ENCODE data around the gene RAB17. TPM values are rescaled to one million over a fixed set of nuclear protein-coding genes. Genes with fewer than 3 reads are reported as not detected.

Gene RAB17
- polyA plus RNA-seq, 1 donor (not counting 4 experiments of a cell fraction or from before 2014, with no cell fraction given), result 2.4 TPM

DNA sequence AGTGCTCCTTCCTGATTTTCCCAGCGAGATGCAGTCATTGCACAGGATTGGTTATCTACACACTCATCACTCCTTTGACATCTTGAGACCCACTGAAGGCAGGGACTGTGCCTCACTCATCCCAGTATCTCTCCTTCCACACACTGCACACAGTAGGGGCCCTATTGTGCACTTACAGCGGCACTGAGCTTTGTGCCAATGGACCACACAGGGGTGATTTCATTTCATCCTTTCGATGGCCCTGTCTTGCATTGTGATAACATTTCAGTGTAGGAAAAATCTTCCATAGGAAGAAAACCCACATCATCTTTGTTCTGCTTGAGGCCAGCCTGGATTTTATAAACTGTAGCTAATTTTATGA lies 25.8 kb upstream of the RAB17 start:
- FAIRE-seq, result no peak
- dilution Hi-C loops (cut with MboI; ENCODE audit: extremely low pct_ligation_motif_present, low sequenced_read_pairs), result no loop called here

DNA sequence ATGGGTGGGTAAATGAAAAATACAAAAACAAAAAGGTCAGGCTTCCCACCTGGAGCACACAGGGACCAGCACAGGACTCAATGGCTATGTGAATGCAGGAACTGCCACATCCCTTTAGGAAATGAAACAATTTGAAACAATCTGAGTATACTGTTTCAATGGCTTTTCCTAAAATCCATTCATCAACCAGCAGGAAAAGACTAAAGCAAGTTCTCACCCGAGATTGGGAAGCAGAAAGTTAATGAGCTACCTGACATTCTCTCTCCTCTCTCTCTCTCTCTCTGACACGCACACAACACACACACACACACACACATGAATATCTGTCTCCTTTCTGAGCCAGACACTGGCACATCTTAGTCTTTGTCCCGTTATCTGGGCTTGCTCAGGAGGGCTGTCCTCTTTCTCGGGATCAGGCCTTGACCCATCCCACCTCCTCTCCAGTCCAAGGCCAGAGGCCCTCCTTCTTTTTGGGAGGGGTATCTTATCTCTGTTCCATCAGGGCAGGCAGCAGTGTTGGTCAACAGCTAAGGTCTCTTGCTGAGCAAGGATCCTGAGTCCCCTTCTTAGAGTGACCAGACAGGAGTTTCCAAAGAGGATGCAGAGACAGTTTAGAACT lies 25.2 kb upstream of the RAB17 start:
- no peaks in the 10 kb centered on the region for H3K79me2 ChIP-seq (ENCODE audit: control insufficient read depth, insufficient read depth, low read length)
- H3K9me1 ChIP-seq (ENCODE audit: control insufficient read depth, extremely low read depth, insufficient read depth, low read length), result no peaks in the 10 kb centered on the region
- no peaks in the 10 kb centered on the region for H3K36me3 ChIP-seq (ENCODE audit: control insufficient read depth in 2 of 2, extremely low read depth in 1 of 2, insufficient read depth in 2 of 2, low read length in 2 of 2)
- dilution Hi-C loops (cut with MboI; ENCODE audit: extremely low pct_ligation_motif_present, low sequenced_read_pairs), result no loop called here
- no peak overlapping the region for H3K4me2 ChIP-seq (ENCODE audit: control insufficient read depth, extremely low read depth, insufficient read depth, low read depth, low read length)
- no peak overlapping the region for H2AFZ ChIP-seq (ENCODE audit: control insufficient read depth, low read length)
- DNase-seq (ENCODE audit: low read depth, low spot score), result no peak
- H3K27me3 ChIP-seq (ENCODE audit: control insufficient read depth, extremely low read depth, insufficient read depth, low read length), result peaks cover 5% of the 10 kb centered on the region
- H3K27ac ChIP-seq (ENCODE audit: control insufficient read depth, insufficient read depth, low read length), result no peak overlapping the region
- H4K20me1 ChIP-seq (ENCODE audit: control insufficient read depth, extremely low read depth, insufficient read depth, low read length), result no peaks in the 10 kb centered on the region
- H3K9ac ChIP-seq (ENCODE audit: control insufficient read depth, extremely low read depth, insufficient read depth, low read length), result no peak overlapping the region
- no peaks in the 10 kb centered on the region for H3K4me1 ChIP-seq (ENCODE audit: control insufficient read depth, extremely low read depth, insufficient read depth, low read length)
- FAIRE-seq, result no peak
- no peak overlapping the region for H3K4me3 ChIP-seq (ENCODE audit: control insufficient read depth in 2 of 3, extremely low read depth in 1 of 3, insufficient read depth in 2 of 3, low read depth in 1 of 3, low read length in 3 of 3)
- H3K9me3 ChIP-seq (ENCODE audit: control insufficient read depth, low read depth, low read length), result no peaks in the 10 kb centered on the region
- no peak for TF ChIP-seq EZH2 (IDR thresholded peaks at IDR 0.05; ENCODE audit: low read length)
- TF ChIP-seq, protein P1, sequence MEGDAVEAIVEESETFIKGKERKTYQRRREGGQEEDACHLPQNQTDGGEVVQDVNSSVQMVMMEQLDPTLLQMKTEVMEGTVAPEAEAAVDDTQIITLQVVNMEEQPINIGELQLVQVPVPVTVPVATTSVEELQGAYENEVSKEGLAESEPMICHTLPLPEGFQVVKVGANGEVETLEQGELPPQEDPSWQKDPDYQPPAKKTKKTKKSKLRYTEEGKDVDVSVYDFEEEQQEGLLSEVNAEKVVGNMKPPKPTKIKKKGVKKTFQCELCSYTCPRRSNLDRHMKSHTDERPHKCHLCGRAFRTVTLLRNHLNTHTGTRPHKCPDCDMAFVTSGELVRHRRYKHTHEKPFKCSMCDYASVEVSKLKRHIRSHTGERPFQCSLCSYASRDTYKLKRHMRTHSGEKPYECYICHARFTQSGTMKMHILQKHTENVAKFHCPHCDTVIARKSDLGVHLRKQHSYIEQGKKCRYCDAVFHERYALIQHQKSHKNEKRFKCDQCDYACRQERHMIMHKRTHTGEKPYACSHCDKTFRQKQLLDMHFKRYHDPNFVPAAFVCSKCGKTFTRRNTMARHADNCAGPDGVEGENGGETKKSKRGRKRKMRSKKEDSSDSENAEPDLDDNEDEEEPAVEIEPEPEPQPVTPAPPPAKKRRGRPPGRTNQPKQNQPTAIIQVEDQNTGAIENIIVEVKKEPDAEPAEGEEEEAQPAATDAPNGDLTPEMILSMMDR (optimal IDR thresholded peaks at IDR 0.05 in 1 of 3, IDR thresholded peaks at IDR 0.05 in 1 of 3, conservative IDR thresholded peaks at IDR 0.05 in 1 of 3; ENCODE audit: extremely low read depth in 1 of 3, insufficient read depth in 2 of 3, low read length in 3 of 3), result no peak

More for the DNA sequence above, 25.8 kb upstream of the RAB17 start:
- Histone ChIP-seq H3K79me2 (ENCODE audit: control insufficient read depth, insufficient read depth, low read length) (no peaks in the 10 kb centered on the region), H2AFZ (ENCODE audit: control insufficient read depth, low read length) (no peak overlapping the region), H3K4me2 (ENCODE audit: control insufficient read depth, extremely low read depth, insufficient read depth, low read depth, low read length) (no peak overlapping the region), H3K27me3 (ENCODE audit: control insufficient read depth, extremely low read depth, insufficient read depth, low read length) (peaks cover 5% of the 10 kb centered on the region), H4K20me1 (ENCODE audit: control insufficient read depth, extremely low read depth, insufficient read depth, low read length) (no peaks in the 10 kb centered on the region), H3K9me3 (ENCODE audit: control insufficient read depth, low read depth, low read length) (no peaks in the 10 kb centered on the region), H3K27ac (ENCODE audit: control insufficient read depth, insufficient read depth, low read length) (no peak overlapping the region), H3K9me1 (ENCODE audit: control insufficient read depth, extremely low read depth, insufficient read depth, low read length) (no peaks in the 10 kb centered on the region), H3K4me3 (ENCODE audit: control insufficient read depth in 2 of 3, extremely low read depth in 1 of 3, insufficient read depth in 2 of 3, low read depth in 1 of 3, low read length in 3 of 3) (no peak overlapping the region), H3K4me1 (ENCODE audit: control insufficient read depth, extremely low read depth, insufficient read depth, low read length) (no peaks in the 10 kb centered on the region), H3K36me3 (ENCODE audit: control insufficient read depth in 2 of 2, extremely low read depth in 1 of 2, insufficient read depth in 2 of 2, low read length in 2 of 2) (no peaks in the 10 kb centered on the region), H3K9ac (ENCODE audit: control insufficient read depth, extremely low read depth, insufficient read depth, low read length) (no peak overlapping the region)
- no peak for DNase-seq (ENCODE audit: low read depth, low spot score)
- no peak for TF ChIP-seq EZH2 (IDR thresholded peaks at IDR 0.05; ENCODE audit: low read length)
- TF ChIP-seq, protein P1 (optimal IDR thresholded peaks at IDR 0.05 in 1 of 3, IDR thresholded peaks at IDR 0.05 in 1 of 3, conservative IDR thresholded peaks at IDR 0.05 in 1 of 3; ENCODE audit: extremely low read depth in 1 of 3, insufficient read depth in 2 of 3, low read length in 3 of 3), result no peak

Measured in keratinocyte (primary cell).